ENCODE measurements around the gene ST8SIA1.
A peak's percentile ranks its signal among the peaks of the same experiment; 100 is the strongest.

ST8SIA1 gene

DNA sequence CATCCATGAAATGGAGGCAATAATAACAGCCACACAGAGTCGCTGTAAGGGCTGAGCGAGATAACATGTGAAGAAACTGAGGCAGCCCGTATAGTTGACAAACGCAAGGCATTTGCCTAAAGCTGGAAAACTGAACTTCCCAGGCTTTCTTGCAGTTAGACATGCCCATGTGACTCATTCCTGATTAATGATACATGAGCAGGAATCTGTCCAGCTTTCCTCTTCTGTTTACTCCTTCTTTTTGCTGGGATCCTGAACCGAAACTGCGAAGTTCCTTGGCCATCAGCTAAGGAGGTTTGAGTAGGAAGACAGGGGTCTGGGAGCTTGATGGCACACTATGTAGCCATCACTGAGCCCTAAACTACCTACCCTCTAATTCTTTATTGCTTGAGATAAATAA, 52.2 kb downstream of the ST8SIA1 start:
- no peak for DNase-seq

DNA sequence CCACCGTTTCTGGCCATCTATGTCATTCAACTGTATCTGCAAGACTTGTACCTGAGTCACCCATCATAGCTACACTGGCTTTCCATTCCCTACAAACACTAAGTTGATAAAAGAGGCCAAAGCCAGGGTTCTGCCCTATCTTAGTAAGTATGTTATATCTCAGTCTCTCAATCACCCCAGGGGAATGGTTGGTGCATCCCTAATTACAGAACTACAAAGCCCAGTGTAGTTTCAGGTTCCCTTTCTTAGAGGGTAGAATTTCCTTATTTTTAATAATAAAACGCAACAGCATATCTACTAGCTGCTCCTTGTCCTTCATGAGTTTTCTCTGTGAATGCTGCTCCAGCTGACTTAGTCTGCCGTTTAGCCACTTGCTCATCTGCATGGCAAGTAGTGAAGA, 57.6 kb downstream of the ST8SIA1 start:
- DNase-seq, result no peak

DNA sequence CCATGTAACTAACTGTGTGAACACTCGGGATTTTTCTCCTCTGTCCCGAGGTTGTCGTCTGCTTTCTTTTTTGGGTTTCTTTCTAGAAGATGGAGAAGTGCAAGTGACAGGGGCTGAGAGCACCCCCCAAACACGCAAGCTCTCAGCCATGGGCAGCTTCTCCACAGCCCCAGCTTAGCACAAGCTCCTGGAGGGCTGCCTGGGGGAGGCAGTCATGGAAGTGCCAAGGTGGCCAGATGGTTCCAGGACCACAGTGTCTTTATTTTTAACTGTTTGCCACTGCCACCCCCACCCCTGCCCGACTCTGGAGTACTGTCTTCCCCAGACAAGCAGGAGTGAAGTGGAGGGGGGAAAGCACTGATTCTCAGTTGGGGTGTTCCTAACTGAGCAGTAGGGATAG, 58.2 kb downstream of the ST8SIA1 start:
- DNase-seq, result no peak

DNA sequence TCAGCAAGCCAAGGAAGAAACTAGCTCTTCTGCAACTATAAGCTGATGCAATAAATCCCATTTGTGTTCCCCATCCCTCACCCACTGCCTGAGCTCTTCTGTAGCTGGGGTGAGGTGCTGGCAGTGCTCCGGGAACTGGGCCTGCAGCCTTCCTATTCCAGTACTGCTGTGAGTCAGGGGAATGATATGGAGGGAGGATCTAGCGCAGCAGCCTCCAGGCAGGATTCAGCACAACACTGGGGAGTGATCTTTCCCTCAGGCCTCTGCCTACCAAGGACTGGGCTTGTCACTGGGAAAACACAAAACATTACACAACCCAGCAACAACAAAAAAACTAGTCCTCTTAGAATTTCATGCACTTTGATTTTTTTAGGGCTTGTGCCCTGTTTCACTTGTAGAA, 58.7 kb downstream of the ST8SIA1 start:
- DNase-seq, result peak; percentile 60

DNA sequence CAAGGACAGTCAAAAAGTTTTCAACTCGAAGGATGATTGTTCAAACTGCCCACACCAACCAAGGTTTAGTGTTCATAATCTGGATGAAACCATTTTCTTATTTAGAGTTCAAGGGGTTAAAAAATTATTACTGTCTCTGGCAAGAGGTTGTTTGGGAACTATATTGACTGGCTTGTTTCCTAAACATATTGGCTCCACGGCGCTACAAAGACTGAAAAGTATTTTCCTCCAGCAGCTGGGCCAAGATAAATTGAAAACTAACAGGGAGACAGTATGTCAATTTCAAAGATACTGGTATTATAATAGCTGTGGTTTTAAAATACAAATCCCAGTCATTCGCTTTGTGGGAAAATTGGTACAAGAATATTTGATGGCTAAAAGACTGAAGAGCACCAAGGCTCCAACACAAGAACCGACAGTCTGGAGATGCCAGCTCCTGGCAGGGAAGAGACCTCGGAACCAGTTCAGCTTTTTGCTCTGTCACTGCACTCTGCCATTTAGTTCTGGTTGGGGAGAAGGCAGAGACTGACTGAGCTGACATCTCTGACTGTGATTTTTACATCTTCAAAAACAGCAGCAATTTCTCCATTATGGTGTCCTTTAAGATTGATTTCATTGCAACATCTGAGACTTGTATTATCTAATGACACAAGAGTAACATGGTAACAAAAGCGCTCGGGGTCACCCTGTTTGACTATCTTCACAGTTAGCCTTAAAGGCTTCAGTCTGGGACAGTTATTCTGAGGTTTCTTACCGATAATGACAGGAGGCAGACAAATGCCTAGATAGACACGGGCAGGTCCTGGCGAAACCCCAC, 62.0 kb downstream of the ST8SIA1 start:
- no peak for DNase-seq

DNA sequence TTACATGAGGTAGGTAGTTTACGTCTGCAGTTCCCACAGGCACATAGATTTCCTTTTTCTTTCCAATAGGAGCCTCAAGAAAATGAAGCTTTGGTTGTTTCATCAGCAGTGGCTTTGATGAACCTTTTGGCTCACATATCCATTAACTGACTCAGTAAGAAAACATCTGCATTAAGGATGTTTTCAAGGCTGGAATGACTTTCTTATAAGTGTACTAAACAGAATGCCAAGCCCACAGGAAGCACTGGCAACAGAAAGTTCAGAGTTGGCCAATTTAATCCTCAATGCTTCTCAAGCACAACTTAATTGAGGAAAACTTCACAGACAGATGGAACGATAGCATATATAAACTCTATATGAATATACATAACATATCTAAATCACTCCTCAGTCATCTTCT, 63.5 kb downstream of the ST8SIA1 start:
- DNase-seq, result no peak

DNA sequence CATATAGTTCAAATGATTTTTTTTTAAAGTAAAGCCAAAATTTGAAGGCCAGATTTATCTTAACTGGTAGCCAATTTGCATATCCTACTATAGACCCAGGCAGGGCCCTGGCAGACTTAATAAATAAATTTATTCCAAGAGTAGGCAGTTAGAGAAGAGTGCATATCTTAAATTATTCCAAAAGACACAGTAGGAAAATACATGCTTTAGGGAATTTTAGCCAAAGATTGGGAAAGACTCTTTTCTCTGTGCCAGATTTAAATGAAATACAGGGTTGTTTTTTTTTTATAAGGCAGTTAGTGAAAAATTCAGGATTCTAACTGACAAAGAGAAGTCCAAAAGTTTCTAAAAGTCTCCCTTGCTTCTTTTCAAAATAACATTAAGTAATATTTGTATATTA, 65.5 kb downstream of the ST8SIA1 start:
- no peak for DNase-seq

DNA sequence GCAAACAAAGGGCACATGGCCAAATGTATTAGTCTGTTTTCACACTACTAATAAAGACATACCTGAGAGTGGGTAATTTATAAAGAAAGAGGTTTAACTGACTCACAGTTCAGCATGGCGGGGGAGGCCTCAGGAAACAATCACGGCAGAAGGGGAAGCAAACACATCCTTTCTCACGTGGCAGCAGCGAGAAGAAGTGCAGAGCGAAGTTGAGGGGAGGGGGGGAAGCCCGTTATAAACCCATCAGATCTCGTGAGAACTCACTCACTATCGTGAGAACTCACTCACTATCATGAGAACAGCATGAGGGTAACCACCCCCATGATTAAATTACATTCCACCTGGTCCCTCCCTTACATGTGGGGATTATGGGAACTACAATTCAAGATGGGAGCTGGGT, 66.1 kb downstream of the ST8SIA1 start:
- DNase-seq, result no peak

DNA sequence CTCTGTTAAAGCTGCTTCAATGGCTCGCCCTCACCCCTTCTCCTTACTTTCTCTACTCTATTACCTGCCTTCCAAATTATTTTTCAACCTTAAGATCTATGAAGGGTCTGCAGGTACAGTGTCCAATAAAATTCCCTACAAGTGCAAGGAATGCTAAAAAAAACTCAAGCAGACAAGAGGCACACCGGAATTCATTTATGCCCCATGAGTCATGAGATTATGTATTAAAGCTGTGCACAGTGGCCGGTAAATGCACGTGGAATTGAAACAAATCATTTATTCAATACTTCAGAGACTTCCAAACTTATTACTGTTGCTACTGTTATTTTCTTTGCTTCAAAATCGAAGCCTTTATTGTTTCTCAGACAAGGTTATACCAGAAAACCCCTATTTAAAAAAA, 68.4 kb downstream of the ST8SIA1 start:
- DNase-seq, result no peak

DNA sequence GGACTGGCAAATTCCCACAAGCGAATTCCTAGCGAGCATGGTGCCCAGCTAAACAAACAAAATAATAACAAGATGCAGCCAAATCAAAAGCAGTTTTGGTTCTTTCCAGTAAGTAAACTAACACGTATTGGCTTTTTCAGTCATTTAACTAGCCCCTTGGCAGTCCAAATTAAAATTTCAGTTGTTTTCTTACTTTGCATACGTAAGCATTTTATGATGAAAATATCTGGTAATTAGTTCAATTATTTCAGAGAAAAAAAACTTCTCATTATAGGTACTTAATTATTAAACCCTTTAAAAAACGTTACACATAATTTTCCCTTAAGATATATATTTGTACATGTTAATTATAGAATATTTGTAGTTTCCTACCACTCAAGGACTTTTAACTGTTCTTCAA, 70.1 kb downstream of the ST8SIA1 start:
- DNase-seq, result no peak

DNA sequence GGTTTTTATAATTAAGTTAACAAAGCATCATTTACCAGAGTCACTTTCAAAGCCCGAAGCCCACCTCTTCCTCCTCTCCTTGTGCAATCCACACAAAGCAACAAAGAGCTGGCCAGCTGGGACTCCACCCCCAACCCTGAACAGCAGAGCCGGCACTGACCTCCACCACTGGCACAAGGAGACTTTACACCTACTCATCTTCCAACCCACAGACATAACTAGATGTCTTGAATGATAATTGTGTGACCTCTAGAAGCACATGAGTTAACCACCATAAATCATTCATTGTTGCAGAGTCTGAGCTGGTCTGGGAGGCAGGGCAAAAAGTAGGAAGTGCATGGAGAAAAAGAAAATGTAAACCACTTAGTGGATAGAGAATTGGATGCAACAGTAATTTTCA, 72.2 kb downstream of the ST8SIA1 start:
- no peak for DNase-seq

DNA sequence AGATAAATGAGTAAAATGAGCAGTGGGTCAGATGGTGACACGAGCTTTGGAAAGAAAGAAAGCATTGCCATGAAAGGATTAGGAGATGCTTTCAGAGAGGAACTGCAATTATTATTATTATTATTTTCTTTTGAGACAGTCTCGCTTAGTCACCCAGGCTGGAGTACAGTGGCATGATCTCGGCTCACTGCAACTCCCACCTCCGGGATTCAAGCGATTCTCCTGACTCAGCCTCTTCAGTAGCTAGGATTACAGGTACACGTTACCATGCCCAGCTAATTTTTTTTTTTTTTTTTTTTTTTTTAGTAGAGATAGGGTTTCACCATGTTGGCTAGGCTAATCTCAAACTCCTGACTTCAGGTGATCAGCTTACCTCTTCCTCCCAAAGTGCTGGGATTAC, 77.4 kb downstream of the ST8SIA1 start:
- no peak for DNase-seq

DNA sequence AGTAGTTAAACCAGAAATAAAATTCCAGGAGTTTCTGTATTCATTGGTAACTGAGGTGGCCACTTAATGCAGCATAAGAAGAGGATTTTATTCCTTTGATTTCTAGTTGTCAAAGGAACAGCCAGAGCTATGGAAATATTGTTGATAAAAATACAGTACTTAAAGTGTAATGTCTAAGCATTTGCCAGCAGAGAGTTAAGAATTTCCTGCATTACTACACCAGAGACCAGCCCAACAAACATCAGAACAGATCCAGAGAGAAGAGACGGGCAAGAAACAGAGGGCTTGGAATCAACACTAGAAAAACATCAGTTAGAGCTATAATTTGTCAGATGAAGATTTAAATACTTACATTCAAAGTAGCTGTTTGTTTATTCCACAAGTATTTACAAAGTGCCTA, 77.9 kb downstream of the ST8SIA1 start:
- DNase-seq, result no peak

DNA sequence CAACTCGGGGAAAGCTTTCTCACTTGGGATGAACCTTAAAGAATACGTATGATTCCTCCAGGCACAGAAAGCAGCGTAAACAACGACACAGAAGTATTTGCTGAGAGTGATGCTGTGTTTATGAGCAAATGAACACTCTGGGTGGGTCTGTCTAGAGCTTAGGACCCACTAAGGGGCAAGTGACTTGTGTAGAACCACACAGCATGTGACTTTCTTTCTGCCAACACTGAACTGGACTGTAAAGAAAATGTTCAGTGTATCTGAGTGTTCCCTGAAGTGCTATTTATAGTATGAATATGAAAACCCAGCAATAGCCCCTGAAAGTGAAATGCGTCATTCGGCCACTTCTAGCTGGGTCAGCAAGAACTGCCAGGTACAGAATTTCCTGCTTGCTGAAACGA, 78.5 kb downstream of the ST8SIA1 start:
- DNase-seq, result no peak

DNA sequence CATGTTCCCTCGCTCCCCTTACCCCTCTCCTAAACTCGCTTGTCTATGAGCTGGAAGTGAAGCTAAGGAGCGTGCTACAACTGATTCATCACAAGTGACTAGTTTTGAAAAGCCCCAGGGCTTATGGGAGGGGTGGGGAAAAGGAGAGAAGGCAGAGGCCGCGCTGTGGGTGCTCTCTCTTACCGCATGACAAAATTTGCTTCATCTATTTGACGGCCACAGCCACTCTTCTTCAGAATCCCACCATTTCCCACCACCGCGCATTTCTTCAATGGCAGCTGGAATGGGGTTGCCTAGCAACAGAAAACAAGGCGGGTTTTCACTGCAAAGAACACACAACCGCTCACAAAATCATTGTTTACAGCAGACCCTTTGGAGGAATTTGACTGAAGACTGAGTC, 79.4 kb downstream of the ST8SIA1 start:
- no peak for DNase-seq

DNA sequence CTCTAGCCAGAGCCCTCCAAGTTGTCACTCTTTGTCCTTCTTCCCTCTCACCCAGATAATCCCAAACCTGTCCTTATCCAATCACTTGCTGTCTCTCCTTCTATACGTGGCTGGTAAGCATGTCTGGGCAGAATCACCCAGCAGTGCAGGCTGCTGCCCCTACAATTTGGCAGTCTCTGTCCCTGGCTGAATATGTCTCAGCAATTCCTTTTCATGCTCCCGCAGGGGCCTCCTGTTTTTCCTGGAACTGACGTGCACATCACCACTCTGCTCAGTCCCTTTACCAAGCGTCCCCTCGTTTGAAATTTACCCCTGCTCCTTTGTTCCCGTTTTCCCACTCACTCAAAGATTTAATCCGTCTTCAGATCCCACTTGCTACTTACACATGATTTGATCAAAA, 80.0 kb downstream of the ST8SIA1 start:
- no peak for DNase-seq

DNA sequence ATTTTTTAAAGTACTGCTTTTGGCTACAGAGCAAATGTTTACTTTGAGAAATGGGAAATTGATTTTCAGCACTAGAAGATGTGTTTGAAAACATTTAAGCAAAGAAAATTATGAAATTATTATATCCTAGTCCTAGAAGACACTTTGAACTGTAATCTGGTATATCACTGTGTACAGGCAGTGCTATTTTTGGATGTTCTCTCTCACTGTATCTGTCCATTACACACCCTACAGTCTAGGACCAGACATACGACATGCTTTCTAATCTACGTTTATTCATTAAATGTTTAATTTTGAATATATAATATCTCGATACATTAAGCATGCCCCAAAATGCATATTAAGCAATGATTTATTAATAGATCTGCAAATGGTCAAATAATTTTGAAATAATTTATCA, 82.5 kb downstream of the ST8SIA1 start:
- no peak for DNase-seq

DNA sequence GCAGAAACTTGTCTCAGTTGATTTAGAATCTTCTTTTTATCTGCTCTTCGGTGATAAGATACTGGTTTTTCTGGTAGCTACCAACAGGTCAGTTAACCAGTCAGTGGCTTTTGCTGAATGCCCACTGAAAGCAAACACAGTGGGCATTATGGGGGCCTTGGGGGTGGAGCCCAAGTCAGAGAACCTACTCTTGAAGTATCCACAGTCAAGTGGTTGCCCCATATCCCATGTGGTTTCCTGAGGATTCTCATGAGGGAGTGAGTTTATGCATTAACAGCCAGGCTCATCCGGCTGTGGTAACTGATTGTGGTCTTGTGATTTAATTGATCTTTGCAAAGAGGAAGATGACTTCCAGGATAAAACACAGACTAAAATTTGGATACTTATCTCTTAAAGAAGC, 83.7 kb downstream of the ST8SIA1 start:
- no peak for DNase-seq

DNA sequence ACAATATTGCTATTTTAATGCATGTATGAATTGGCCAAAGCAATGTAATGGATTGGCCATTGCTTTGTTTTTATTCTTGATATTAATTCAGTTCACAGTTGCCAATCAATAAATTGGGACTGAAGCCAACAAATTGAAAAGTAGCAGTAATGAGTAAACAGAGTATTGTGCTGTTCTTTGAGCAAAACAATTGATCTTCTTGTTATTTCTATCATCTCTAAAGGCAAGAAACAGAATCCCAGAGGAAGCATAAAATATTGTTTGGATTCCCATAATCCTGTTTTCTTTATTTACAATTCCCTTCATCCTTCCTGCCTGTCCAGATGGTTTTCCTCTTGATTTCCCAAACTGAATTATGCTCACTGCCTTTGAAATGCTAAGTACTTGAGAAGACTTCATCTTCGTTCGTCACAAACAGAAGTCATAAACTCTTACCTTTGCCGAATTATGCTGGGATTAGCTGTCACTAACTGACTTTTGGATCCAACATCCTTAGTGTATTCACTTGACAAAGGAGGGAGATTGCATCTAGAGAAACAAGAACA, 85.9 kb downstream of the ST8SIA1 start:
- DNase-seq, result no peak

DNA sequence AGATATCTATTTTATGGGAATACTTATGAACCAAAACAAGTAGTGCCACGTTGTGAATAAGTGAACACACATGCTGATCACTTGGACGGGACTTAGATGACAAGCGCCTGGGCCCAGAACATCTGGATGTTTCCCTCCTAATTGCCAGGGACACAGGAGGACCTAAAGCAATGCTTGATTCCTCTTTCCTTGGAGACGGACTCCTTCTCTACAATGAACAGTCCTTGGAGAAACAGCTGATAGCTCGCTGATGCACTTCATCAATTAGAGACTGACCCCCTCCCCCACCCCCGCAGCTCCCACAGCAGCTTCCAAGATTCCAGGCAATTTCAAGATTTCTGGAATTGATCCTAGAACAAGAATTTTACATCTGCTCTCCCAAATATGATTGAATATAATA, 86.4 kb downstream of the ST8SIA1 start:
- no peak for DNase-seq

DNA sequence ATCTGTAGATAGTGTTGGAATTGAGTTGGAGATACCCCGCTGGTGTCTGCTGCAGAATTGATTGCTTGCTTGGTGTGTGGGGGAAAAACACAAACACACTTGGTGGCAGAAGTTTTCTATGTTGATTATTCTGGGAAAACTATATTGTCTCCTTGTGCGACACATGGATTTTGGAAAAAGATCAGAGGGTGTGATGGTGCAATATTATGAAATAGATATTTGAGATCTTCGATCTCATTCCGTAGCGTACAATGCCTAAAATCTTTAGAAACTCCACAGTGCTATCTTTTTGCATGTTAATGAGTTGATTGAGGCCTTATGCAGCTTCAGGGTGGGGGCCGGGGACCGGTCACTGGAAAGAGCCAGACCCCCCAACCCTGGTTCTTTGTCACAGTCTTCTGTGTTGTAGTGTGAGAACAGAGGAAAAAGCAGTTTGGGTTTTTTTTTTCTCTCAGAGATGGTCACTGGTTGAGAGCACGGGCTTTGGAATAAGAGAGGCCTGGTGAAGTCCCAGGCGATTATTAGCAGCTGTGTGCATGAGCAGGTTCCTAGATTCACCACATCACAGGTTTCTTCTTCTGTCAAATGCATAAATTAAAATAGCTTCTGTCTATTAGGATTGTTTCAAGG, 88.2 kb downstream of the ST8SIA1 start:
- no peak for DNase-seq

DNA sequence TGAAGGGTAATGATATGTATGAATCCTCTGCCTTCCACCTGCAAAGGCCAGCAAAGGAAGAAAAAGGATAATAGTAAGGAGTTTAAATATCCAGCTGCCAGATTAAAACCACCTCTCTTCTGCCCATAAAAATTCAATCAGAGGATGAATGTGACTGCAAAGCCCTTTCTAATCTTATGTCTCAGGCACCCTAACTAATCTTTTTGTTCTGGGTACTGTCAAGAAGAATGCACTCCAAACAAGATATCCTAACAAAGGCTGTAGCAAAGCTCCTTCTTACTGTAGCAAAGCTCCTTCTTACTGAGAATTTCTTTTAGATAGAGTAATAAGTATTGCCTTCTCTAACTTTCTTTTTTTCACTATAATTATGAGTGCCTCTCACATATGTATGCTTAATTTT, 91.8 kb downstream of the ST8SIA1 start:
- no peak for DNase-seq

DNA sequence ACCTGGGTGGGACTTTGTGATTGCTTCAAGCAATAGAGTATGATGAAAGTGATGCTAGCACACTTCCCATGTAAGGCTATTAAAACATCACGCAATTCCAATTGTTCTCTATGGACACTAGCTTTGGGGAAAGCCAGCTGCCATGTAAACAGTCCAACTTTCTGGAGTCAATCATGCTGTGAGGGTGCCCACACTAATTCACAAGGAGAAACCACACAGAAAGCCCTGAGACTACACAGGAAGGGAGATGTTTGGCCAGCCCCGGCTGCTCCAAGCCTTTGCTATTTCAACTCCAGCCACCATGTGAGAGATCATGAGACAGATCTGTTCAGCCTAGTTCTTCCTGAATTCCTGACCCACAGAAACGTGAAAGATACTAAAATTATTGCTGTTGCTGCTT, 96.3 kb downstream of the ST8SIA1 start:
- DNase-seq, result no peak

DNA sequence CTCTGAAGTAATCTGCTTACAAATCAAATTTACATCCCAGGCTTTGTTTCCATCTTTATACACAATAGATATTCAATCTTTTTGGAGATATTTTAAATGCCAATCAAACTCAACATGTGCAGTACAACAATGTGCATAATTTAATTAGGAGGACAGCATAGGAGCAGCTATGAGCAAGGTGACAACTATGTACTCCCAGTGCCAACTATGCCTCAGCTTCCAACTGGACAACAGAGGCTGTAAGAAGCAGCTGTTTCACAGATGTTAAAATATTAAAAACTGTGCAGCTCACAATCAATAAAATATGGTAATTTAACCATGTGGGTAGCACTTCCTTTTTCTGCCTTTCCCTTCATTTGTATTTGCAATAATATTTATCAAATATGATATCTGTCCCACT, 99.9 kb downstream of the ST8SIA1 start:
- no peak for DNase-seq

DNA sequence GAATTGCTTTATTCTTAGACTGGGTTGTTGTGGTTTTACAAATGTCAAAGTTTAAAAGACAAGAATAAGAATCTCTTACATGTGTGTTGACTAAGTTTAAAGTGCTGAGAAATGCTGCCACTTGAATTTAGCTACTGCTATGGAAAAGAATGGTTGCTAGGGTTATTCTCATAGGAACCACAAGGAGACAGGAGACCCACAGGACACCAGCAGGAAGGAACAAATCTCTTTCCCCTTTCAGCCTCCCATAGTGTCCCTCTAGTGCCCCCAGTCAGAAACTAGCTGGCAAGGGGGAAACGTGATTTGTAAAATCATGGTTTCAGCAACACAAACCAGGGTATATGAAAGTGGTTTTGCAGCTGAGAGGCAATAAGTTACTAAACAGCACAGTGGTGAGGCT, 102.7 kb downstream of the ST8SIA1 start:
- no peak for DNase-seq

Data from GOT3 (cell line).